Ecto neural progenitor cell (in vitro differentiated cells): ENCODE results near the gene PRMT7.

Source experiments
- DNase-seq: peaks from one replicate; pipeline ENCODE4 v3.0.0-alpha.2; 2018; ENCODE audit warnings: low spot score

PRMT7 gene

GRCh38 chr16:68376590-68376989 lies 65.8 kb downstream of the PRMT7 start:
- DNase-seq: no peak

GRCh38 chr16:68377221-68377620 lies 66.4 kb downstream of the PRMT7 start:
- no peak for DNase-seq

- no peak for DNase-seq
Observed at GRCh38 chr16:68377667-68378393, 67.0 kb downstream of the PRMT7 start.

- DNase-seq: no peak
Observed at GRCh38 chr16:68378436-68379415, 67.9 kb downstream of the PRMT7 start.

DNA sequence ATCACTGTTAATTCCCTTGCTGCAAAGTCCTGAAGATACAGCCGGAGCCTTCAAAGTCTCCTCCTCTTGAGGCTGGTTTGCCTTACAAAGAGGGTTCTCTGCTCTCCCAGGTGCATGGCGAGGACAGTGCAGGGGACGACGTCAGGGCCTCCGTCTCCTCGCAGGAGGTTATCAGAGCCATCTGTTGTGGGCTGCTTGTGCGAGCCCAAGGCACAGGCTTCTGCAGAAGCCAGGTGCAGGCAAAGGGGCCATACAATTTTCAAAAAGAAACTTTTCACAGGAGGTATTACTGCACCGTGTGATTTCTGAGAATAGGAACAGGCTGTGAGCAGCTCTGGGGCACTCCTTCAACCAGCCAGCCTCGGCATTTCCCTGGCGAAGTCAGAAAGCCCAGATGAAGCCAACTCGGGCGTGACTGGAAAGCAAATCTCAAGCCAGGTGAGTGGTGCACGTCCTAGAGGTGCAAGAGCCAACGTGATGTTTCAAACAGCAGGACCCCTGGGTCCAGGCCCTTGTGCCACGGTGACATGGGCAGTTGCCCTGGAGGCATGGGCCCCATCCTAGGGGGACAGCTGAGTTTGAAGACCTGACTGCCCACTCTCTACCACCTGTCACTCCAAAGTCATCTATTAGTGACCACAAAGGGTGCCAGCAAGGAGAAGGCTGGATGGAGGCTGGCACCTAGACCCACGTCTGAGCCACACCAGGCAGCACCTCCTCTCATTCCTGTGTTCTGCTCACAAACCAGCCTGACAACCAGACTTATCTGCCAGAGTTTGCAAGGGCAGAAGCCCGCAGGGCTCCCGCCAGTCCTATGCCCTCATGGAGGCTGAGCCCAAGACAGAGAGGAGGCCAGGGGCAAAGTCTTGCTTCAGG lies 68.9 kb downstream of the PRMT7 start:
- no peak for DNase-seq

- DNase-seq: no peak
Observed at GRCh38 chr16:68380348-68380670, 69.5 kb downstream of the PRMT7 start.

- DNase-seq: no peak
Observed at GRCh38 chr16:68380676-68381362, 70.0 kb downstream of the PRMT7 start.

DNA sequence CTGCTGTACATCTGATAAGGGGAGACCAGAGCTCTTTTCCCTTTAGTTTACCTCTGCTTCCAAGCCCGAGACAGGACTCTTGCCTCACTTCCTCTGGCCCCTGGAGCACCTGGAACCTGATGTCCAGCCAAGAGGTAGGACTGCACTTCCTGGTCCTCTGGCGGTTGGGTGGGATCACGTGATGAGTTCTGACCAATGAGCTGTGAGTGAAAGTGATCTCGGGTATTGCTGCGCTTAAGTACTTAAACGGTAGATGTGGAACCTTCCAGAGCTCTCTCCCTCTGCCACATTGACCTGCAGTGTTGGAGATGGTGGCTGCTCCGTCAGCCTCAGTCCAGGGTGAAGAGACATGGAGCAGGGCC lies 70.5 kb downstream of the PRMT7 start:
- DNase-seq: no peak

GRCh38 chr16:68382296-68382718 lies 71.5 kb downstream of the PRMT7 start:
- DNase-seq: no peak

DNA sequence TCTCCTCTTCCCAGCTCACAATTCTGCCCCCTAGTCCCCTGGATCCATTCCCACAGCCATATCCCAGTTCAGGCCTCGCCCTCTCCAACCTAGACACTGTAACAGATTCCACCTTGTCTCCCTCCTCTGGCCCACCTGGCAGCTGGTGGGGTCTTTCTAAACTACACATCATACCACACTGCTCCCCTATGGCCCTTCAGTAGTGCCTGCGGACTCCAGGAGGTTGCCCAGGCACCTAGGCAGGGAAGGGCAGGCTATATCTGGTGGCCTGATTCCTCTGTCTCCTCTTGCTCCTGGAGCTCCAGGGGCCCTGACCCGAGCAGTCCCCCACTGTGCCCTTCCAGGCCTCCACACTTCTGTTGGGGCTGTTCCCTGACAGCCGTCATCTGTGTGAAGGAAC lies 73.0 kb downstream of the PRMT7 start:
- no peak for DNase-seq

- DNase-seq: no peak
Observed at GRCh38 chr16:68384288-68385161, 73.7 kb downstream of the PRMT7 start.

DNA sequence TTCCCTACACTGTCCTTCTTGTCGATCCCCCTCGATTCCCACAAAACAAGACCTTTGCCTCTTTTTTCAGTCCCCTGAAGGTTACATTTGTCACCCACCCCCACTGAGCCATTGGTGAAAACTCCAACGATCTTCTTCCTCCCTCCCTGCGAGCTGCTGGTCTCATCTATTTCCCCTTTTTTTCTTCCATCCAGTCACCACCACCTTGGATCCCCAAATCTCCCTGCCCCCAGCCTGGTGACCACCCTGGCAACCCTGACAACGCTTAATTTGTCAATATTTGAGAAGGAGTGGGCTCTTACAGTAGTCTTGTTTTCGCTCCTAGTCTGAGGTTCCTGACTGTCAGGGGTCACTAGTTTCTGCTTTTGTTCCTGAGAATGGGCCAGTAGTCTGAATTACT lies 74.6 kb downstream of the PRMT7 start:
- DNase-seq: no peak

GRCh38 chr16:68386628-68387027 lies 75.8 kb downstream of the PRMT7 start:
- DNase-seq: no peak

GRCh38 chr16:68387301-68387700 lies 76.5 kb downstream of the PRMT7 start:
- DNase-seq: no peak

DNA sequence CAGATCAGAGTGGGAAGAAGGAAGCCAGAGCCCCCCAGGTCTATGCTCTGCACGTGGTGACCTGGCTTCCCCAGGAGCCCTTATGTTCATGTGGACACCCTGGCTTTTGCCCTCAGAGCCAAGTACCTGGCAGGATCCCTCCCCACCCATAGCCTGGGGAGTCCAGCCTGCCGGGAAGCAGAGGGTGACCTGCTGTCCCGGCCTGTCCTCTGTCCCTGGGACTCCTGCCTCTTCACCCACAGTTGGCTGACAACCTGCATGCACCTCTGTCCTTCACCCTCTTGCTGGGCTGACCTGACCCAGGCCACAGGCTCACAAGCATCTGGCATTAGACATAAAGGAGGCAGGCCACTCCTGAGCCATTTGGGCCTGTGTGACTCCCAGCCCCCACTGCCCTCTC lies 77.3 kb downstream of the PRMT7 start:
- DNase-seq: no peak

- no peak for DNase-seq
Observed at GRCh38 chr16:68389006-68389405, 78.2 kb downstream of the PRMT7 start.

DNA sequence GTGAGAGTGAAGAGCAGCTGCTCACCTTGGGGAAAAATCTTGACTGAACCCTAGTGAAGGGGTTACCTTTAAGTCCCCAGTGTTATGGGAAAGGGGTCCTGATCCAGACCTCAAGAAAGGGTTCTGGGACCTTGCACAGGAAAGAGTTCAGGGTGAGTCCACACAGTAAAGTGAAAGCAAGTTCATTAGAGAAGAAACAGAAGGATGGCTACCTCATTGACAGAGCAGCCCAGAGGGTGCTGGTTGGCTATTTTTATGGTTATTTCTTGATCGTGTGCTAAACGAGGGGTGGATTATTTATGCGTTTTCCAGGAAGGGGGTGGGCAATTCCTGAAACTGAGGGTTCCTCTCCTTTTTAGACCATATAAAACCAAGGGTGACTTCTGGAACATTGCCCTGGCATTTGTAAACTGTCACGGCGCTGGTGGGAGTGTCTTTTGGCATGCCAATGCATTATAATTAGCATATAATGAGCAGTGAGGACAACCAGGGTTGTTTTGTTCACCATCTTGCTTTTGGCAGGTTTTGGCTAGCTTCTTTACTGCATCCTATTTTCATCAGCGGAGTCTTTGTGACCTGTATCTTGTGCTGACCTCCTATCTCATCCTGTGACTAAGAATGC lies 79.0 kb downstream of the PRMT7 start:
- no peak for DNase-seq

- no peak for DNase-seq
Observed at GRCh38 chr16:68393333-68393732, 82.5 kb downstream of the PRMT7 start.

DNA sequence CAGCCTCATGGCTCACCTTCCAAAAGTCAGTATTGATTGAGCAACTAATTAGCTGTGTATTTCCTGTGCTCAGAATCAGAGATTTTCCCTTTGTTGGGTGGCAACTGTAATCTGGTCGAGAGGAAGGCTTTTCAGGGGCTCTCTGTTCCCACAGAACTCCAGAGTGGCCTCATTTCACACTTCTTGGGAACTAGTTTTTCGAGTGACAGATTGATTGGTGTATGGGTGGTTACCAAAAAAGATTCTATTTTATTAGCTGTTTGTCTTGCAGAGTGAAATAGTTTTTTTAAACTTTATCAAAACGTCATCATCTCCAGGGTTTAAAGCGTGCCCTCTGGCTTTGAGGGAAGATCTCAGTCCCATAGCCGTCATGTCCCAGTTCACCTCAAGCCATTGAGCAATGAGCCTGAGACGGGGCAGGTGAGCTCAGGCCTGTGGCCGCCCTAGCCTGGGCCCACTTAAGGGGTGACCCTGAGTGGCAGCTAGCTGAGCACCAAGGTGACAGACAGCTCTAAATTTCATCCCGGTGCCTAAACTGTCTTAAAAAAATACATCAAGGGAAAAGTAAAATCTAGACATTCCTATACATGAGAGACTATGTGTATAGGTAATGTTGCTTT lies 84.5 kb downstream of the PRMT7 start:
- DNase-seq: no peak

DNA sequence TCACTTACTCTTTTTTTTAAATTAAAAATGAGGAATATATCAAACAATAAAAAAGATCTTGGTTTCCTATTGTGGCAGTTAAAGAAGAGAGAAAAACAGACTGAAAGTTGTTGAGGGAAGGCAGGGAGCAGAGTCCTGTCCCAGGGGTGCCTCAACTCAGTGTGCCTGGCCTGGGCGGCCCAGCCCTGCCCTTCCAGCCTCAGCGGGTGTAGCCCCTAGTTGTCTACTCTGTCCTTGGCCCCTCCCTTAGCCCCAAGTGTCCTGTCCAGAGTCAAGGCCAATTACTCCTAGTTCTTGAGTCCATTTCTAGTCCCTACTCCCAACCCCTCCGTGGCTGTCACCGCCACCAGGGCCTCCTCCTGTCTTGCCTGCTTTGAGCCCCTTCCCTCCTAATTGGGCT lies 85.0 kb downstream of the PRMT7 start:
- no peak for DNase-seq
